Left lung (tissue), 10 donors: ENCODE data around the gene SDHA. TPM values are rescaled to one million over a fixed set of nuclear protein-coding genes. Genes with fewer than 3 reads are reported as not detected.

Experiments
- ATAC-seq: fragments of 200-7000 bp; cut with Tn5 transposase; one replicate; pipeline ENCODE4 v1.9.1; 2020; ENCODE audit warnings: moderate library complexity
- DNase-seq, 4 donors: peaks; one replicate each; pipeline ENCODE4 v3.0.0-alpha.2; 2013 to 2020
- H3K27ac ChIP-seq, 2 donors: fragments of 200-600 bp; sonication (generic) in 1 of 2; one replicate each; pipeline versions ENCODE4 v1.5.0 to v1.8.0; 2020 to 2021
- H3K27me3 ChIP-seq, 2 donors: fragments of 200-600 bp; sonication (generic) in 1 of 2; one replicate each; pipeline versions ENCODE4 v1.5.0 to v1.8.0; 2020 to 2021
- H3K36me3 ChIP-seq, 2 donors: fragments of 200-600 bp; sonication (generic) in 1 of 2; one replicate each; pipeline versions ENCODE4 v1.5.0 to v1.8.0; 2020 to 2021
- H3K4me1 ChIP-seq, 2 donors: fragments of 200-600 bp; one replicate each; pipeline ENCODE4 v1.8.0; 2021
- H3K4me3 ChIP-seq, 2 donors: fragments of 200-600 bp; sonication (generic) in 1 of 2; one replicate each; pipeline versions ENCODE4 v1.5.0 to v1.8.0; 2020 to 2021; ENCODE audit warnings: mild to moderate bottlenecking in 1 of 2
- H3K9me3 ChIP-seq, 2 donors: fragments of 200-600 bp; sonication (generic) in 1 of 2; one replicate each; pipeline versions ENCODE4 v1.5.0 to v1.8.0; 2020 to 2021
- intact Hi-C, 2 donors: fragments of 100-400 bp; cut with DNase I; formaldehyde crosslinking; loops; one replicate each; pipeline versions ENCODE4 v1.11.2 to v1.14.2; 2022
- polyA plus RNA-seq, 6 donors: library from polyadenylated mRNA; unstranded; fragments of 120-200 nt; gene quantifications; one replicate each; pipeline ENCODE4 v1.2.1, GENCODE V29; 2013; ENCODE audit not compliant: insufficient read length in 6 of 6
- total RNA-seq, 2 donors: library from RNA; stranded (reverse); fragmentation: NEBNext Ultra II Directional; extraction: Animal tissue kit (Norgen Biotek cat#: 25700); gene quantifications; one replicate each; pipeline ENCODE4 v1.2.1, GENCODE V29; 2021
- TF ChIP-seq, protein P1 (sequence below), 2 donors: fragments of 200-600 bp; sonication (generic) in 1 of 2; IDR thresholded peaks; one replicate each; pipeline versions ENCODE4 v1.5.0 to v1.8.0; 2021; ENCODE audit warnings: antibody characterized with exemption in 2 of 2
- donor health status: DM: no; HTN: yes; CAD: no.
- donor health status: DM: no; HTN: no; CAD: no.

Gene SDHA
- total and polyA plus RNA-seq, 8 donors, result 95.9 to 113 (median 106) TPM

DNA sequence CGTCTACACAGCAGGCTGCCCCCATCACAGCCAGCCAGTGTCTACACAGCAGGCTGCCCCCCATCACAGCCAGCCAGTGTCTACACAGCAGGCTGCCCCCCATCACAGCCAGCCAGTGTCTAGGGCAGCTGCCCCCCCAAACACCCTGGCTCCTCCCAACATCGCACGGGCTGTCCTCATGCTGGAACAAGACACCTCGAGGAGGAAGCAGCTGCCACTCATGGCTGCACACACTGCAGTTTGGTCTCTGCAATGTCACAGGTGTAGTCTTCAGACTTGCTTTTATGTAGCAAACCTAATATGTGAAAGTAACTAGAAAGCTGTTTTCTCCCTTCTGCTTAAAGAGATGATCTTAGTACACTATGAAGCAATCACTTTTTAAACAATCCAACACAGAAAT is 17.1 kb upstream of the SDHA start:
- no peaks in the 10 kb centered on the region for H3K27me3 ChIP-seq
- H3K36me3 ChIP-seq, result peaks cover 0 to 33% of the 10 kb centered on the region in 2 donors
- ATAC-seq, result no peak
- no peak overlapping the region for H3K4me3 ChIP-seq
- no peak for DNase-seq
- TF ChIP-seq, protein P1, sequence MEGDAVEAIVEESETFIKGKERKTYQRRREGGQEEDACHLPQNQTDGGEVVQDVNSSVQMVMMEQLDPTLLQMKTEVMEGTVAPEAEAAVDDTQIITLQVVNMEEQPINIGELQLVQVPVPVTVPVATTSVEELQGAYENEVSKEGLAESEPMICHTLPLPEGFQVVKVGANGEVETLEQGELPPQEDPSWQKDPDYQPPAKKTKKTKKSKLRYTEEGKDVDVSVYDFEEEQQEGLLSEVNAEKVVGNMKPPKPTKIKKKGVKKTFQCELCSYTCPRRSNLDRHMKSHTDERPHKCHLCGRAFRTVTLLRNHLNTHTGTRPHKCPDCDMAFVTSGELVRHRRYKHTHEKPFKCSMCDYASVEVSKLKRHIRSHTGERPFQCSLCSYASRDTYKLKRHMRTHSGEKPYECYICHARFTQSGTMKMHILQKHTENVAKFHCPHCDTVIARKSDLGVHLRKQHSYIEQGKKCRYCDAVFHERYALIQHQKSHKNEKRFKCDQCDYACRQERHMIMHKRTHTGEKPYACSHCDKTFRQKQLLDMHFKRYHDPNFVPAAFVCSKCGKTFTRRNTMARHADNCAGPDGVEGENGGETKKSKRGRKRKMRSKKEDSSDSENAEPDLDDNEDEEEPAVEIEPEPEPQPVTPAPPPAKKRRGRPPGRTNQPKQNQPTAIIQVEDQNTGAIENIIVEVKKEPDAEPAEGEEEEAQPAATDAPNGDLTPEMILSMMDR (IDR thresholded peaks at IDR 0.05), result no peak
- intact Hi-C loops, result no loop called here
- H3K4me1 ChIP-seq, result no peaks in the 10 kb centered on the region
- no peaks in the 10 kb centered on the region for H3K9me3 ChIP-seq
- H3K27ac ChIP-seq, result no peak overlapping the region

DNA sequence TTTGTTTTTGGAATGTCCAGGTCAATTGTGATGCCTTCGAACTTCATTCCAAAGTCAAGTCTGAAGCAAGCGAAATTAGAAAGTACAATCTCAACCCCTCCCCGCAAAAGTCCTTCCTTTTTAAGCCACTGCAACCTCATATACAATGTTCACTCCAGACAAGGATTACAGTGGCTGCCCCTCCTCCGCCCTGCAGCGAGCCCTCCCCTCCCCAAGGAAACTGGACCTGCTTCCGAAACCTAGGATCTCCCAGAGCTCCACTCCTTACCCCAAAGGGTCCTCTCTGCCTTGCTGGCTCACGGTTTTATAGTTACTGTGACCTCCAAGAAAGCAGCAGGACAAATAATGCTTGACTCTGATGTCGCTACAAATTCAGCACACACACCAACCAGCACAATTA is 16.4 kb upstream of the SDHA start:
- no peak for ATAC-seq
- no peak for DNase-seq

DNA sequence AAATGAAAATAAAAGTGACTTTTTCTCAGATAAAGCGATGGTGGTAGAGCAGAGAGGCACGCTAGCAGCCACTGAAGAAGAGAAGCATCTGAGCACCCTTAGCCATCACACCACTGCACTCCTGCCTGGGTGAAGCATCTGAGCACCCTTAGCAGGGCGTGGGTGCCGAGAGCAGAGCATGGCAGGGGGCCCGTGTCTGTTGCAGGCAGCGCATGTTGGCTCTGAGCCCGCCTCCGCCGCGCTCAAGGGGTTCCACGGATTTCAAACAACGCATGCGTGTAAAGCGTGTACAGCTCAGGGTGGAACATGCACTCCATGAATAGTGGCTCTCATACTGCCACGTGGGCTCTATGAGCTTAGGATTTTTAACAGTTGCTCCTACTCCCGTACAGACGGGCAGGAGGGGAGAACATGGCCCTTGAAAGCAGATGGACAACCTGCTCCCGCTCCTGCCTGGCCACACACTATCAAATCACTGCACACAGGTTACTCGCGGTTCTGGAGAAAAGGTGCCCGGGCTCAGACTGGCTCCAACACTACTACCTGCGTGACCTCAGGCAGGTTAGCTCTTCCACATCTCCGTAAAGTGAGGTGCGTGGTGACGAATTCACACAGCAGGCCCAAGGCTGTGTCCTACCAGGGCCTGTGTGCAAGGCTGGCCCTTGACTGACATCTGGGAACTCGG is 14.7 kb upstream of the SDHA start:
- TF ChIP-seq, protein P1 (IDR thresholded peaks at IDR 0.05), result no peak
- H3K4me3 ChIP-seq, result no peak overlapping the region
- intact Hi-C loops, result no loop called here
- no peak for ATAC-seq
- H3K4me1 ChIP-seq, result no peaks in the 10 kb centered on the region
- no peaks in the 10 kb centered on the region for H3K27me3 ChIP-seq
- H3K9me3 ChIP-seq, result no peaks in the 10 kb centered on the region
- no peak overlapping the region for H3K27ac ChIP-seq
- no peak for DNase-seq
- peaks cover 0 to 39% of the 10 kb centered on the region in 2 donors for H3K36me3 ChIP-seq

More for the DNA sequence above, 16.4 kb upstream of the SDHA start:
- peaks cover 0 to 39% of the 10 kb centered on the region in 2 donors for H3K36me3 ChIP-seq
- H3K27ac ChIP-seq, result no peak overlapping the region
- TF ChIP-seq, protein P1 (IDR thresholded peaks at IDR 0.05), result no peak
- no peaks in the 10 kb centered on the region for H3K9me3 ChIP-seq
- H3K4me1 ChIP-seq, result no peaks in the 10 kb centered on the region
- intact Hi-C loops, result no loop called here
- H3K27me3 ChIP-seq, result no peaks in the 10 kb centered on the region
- no peak overlapping the region for H3K4me3 ChIP-seq

DNA sequence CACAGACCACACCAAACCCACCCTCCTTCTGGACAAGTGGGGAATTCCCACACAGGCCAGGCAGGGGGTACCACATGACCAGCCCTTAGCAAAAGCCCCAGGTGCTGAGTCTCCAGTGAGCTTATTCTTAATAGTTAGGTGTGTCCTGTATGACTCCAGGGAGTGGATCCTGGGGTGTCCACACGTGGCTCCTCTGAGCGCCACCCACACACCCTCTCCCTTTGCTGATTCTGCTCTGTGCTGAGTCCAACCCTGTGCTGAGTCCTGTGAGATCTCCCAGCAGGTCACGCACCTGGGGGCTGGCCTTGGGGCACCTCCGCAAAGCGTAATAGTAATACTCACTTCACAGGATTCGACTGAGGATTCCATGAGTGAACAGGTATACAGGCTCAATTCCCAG is 14.1 kb upstream of the SDHA start:
- H3K27me3 ChIP-seq, result no peaks in the 10 kb centered on the region
- no peaks in the 10 kb centered on the region for H3K9me3 ChIP-seq
- H3K27ac ChIP-seq, result no peak overlapping the region
- no peak for DNase-seq
- H3K36me3 ChIP-seq, result peaks cover 0 to 36% of the 10 kb centered on the region in 2 donors
- H3K4me1 ChIP-seq, result no peaks in the 10 kb centered on the region
- ATAC-seq, result no peak
- H3K4me3 ChIP-seq, result no peak overlapping the region
- intact Hi-C loops, result no loop called here
- TF ChIP-seq, protein P1 (IDR thresholded peaks at IDR 0.05), result no peak

DNA sequence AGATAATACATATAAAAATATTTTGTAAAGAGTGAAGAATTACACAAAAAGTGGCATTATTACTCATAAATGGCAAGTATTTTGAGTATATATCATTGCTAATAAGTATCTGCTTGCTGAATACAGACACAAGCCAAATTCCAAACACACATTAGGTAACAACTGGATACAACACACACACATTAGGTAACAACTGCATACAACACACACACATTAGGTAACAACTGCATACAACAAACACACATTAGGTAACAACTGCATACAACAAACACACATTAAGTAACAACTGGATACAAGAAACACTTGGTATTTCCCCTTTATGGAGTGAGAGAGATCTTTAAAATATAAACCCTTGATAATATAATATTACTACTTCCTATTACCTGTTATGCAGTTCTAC is 13.7 kb upstream of the SDHA start:
- Histone ChIP-seq H3K36me3 (peaks cover 0 to 36% of the 10 kb centered on the region in 2 donors), H3K27ac (no peak overlapping the region), H3K4me3 (no peak overlapping the region), H3K9me3 (no peaks in the 10 kb centered on the region), H3K27me3 (no peaks in the 10 kb centered on the region), H3K4me1 (no peaks in the 10 kb centered on the region)
- TF ChIP-seq, protein P1 (IDR thresholded peaks at IDR 0.05), result no peak
- no peak for DNase-seq
- no peak for ATAC-seq
- intact Hi-C loops, result no loop called here
